Smooth muscle cell (in vitro differentiated cells): Measurements from ENCODE around the gene KIZ. TPM values are rescaled to one million over a fixed set of nuclear protein-coding genes. Genes with fewer than 3 reads are reported as not detected.

Source experiments
- DNase-seq: peaks from one replicate; lab custom pipeline; 2025; ENCODE audit not compliant: unreplicated experiment; lab: John Stamatoyannopoulos, UW
- H2AFZ ChIP-seq: fragments of 200-600 bp; sonication (generic); 2 replicates; pipeline ENCODE4 v1.6.0; 2016; ENCODE audit warnings: antibody characterized with exemption, low read depth, mild to moderate bottlenecking
- H3F3A ChIP-seq: fragments of 200-600 bp; sonication (generic); 2 replicates; pipeline ENCODE4 v1.6.0; 2017; ENCODE audit warnings: antibody characterized with exemption, low read depth
- H3K27ac ChIP-seq: fragments of 200-600 bp; sonication (generic); 2 replicates; pipeline ENCODE4 v1.5.1; 2016; ENCODE audit warnings: low read depth, mild to moderate bottlenecking
- H3K27me3 ChIP-seq: fragments of 200-600 bp; sonication (generic); 2 replicates; pipeline ENCODE4 v1.6.1; 2016; ENCODE audit warnings: low read depth, mild to moderate bottlenecking
- H3K36me3 ChIP-seq: fragments of 200-600 bp; sonication (generic); 2 replicates; pipeline ENCODE4 v1.5.1; 2016; ENCODE audit warnings: low read depth
- H3K4me1 ChIP-seq: fragments of 200-600 bp; sonication (generic); 2 replicates; pipeline ENCODE4 v1.5.1; 2016; ENCODE audit warnings: low read depth
- H3K4me2 ChIP-seq: fragments of 200-600 bp; sonication (generic); 2 replicates; pipeline ENCODE4 v1.6.0; 2016; ENCODE audit warnings: mild to moderate bottlenecking
- H3K4me3 ChIP-seq: fragments of 200-600 bp; sonication (generic); 2 replicates; pipeline ENCODE4 v1.5.1; 2016; ENCODE audit warnings: mild to moderate bottlenecking
- H3K79me2 ChIP-seq: fragments of 200-600 bp; sonication (generic); 2 replicates; pipeline ENCODE4 v1.6.0; 2016; ENCODE audit warnings: low read depth, mild to moderate bottlenecking
- H3K9ac ChIP-seq: fragments of 200-600 bp; sonication (generic); 2 replicates; pipeline ENCODE4 v1.6.0; 2016; ENCODE audit warnings: low read depth
- H3K9me3 ChIP-seq: fragments of 200-600 bp; sonication (generic); replicated peaks from 2 replicates; pipeline ENCODE4 v1.5.1; 2016; ENCODE audit warnings: low read depth
- H4K20me1 ChIP-seq: fragments of 200-600 bp; sonication (generic); 2 replicates; pipeline ENCODE4 v1.6.0; 2016; ENCODE audit warnings: low read depth
- CTCF ChIP-seq: fragments of 200-600 bp; sonication (generic); IDR thresholded peaks from 2 replicates; pipeline ENCODE4 v1.5.1; 2017; ENCODE audit warnings: borderline replicate concordance, mild to moderate bottlenecking, antibody characterized with exemption; ENCODE audit not compliant: insufficient read depth, poor library complexity, severe bottlenecking
- WGBS: methylation state at CpG from one replicate; pipeline ENCODE4 v1.1.7; 2016; ENCODE audit warnings: low lambda C conversion rate; 5-methylcytosine and 5-hydroxymethylcytosine counted together
- polyA plus RNA-seq: library from polyadenylated mRNA; unstranded; fragments of >200 nt; fragmentation: Nextera tagmentation; extraction: Ambion mirVana; gene quantifications from 2 replicates; pipeline ENCODE4 v1.2.1, GENCODE V29; 2016
- total RNA-seq: library from RNA; depleted of rRNA; stranded (reverse); fragments of >200 nt; gene quantifications from 2 replicates; pipeline ENCODE4 v1.2.3, GENCODE V29; 2014

KIZ gene
- total and polyA plus RNA-seq, 2 experiments from 2014 or later: 19.2 to 20.9 TPM

DNA sequence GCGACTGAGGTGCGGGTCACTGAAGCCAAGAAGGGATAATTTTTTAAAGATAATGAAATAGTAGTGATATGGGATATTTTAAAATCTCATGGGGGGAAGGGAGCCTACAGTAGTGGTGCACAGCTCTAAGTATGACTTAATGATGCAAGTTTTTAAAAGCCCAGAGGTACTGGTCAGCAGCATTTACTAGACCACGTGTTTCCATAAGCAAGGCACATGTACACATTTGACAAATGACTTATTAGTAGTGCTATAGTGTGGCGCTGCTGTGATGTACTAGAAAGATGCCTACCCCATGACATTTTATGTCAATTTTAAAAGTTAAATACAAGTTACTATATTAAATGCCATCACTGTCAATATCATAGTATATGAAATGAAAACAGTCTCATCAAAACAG lies 12.2 kb upstream of the KIZ start:
- 91% methylated on average over 4 of the region's 4 CpGs for WGBS
- no peaks in the 10 kb centered on the region for H3K4me1 ChIP-seq
- H3K79me2 ChIP-seq: no peaks in the 10 kb centered on the region
- H3K36me3 ChIP-seq: no peaks in the 10 kb centered on the region
- H3K4me3 ChIP-seq: no peak overlapping the region
- no peak for DNase-seq
- H3K27ac ChIP-seq: no peak overlapping the region
- peaks cover 55% of the 10 kb centered on the region for H3K27me3 ChIP-seq
- no peak overlapping the region for H2AFZ ChIP-seq
- no peaks in the 10 kb centered on the region for H4K20me1 ChIP-seq
- no peak overlapping the region for H3K9ac ChIP-seq
- no peak overlapping the region for H3K4me2 ChIP-seq
- TF ChIP-seq CTCF: no peak
- H3F3A ChIP-seq: no peaks in the 10 kb centered on the region
- no peaks in the 10 kb centered on the region for H3K9me3 ChIP-seq

- H4K20me1 ChIP-seq: no peaks in the 10 kb centered on the region
- H3K4me3 ChIP-seq: no peak overlapping the region
- no peaks in the 10 kb centered on the region for H3F3A ChIP-seq
- H3K9ac ChIP-seq: no peak overlapping the region
- no peak for DNase-seq
- no peaks in the 10 kb centered on the region for H3K79me2 ChIP-seq
- no peaks in the 10 kb centered on the region for H3K36me3 ChIP-seq
- peaks cover 51% of the 10 kb centered on the region for H3K27me3 ChIP-seq
- H3K4me1 ChIP-seq: no peaks in the 10 kb centered on the region
- no peak overlapping the region for H2AFZ ChIP-seq
- no peak for TF ChIP-seq CTCF
- no peaks in the 10 kb centered on the region for H3K9me3 ChIP-seq
- no peak overlapping the region for H3K4me2 ChIP-seq
- whole genome bisulfite sequencing: 87% methylated on average over 15 of the region's 15 CpGs
- H3K27ac ChIP-seq: no peak overlapping the region
Measured at GRCh38 chr20:21114584-21114983, 11.3 kb upstream of the KIZ start.

DNA sequence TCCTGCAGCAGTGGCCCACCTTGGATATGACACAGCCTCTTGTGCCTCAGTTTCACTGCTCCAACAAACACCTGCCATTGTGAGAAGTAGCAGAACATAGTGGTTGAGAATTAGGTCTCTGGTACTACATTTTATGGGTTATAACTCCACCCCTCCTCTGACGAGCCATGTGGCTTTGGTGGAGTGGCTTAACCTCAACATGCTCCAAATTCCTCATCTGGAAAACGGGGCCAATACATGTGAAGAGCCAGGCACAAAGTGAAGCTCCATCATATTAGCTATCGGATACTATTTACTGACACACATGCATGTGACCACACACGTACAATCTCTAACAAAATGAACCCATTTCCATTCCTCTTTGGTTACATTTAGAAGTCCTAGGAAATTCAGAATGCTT lies 8.4 kb upstream of the KIZ start:
- 82% methylated on average over 4 of the region's 4 CpGs for WGBS

More for the DNA sequence above, 8.4 kb upstream of the KIZ start:
- H3K27ac ChIP-seq: no peak overlapping the region
- no peaks in the 10 kb centered on the region for H3K9me3 ChIP-seq
- no peaks in the 10 kb centered on the region for H3K4me1 ChIP-seq
- no peaks in the 10 kb centered on the region for H3K79me2 ChIP-seq
- no peaks in the 10 kb centered on the region for H3K36me3 ChIP-seq
- H4K20me1 ChIP-seq: no peaks in the 10 kb centered on the region
- no peak for TF ChIP-seq CTCF
- DNase-seq: no peak
- peaks cover 24% of the 10 kb centered on the region for H3K27me3 ChIP-seq
- H2AFZ ChIP-seq: no peak overlapping the region
- no peak overlapping the region for H3K4me3 ChIP-seq
- H3K9ac ChIP-seq: no peak overlapping the region
- H3F3A ChIP-seq: no peaks in the 10 kb centered on the region
- no peak overlapping the region for H3K4me2 ChIP-seq
